CD4-positive, CD25-positive, alpha-beta regulatory T cell (primary cell): ENCODE data around the gene MYO18A. TPM values are rescaled to one million over a fixed set of nuclear protein-coding genes. Genes with fewer than 3 reads are reported as not detected.

Experiments
- ATAC-seq, 2 donors: fragments of 150-1000 bp; cut with Tn5 transposase; one replicate each; pipeline ENCODE4 v1.10.0; 2021; ENCODE audit warnings: low read depth in 2 of 2, moderate number of reproducible peaks in 2 of 2, moderate library complexity in 1 of 2
- DNase-seq, 3 donors: peaks; one replicate each; pipeline versions ENCODE4 v3.0.0 to v3.0.0-alpha.2; 2012 to 2022; ENCODE audit warnings: mixed read lengths in 1 of 3
- H3K27ac ChIP-seq: one replicate; pipeline ENCODE4 v1.7.0; 2013; ENCODE audit warnings: mild to moderate bottlenecking, low read length; ENCODE audit not compliant: insufficient read depth, poor library complexity, severe bottlenecking
- H3K27me3 ChIP-seq: one replicate; pipeline ENCODE4 v1.7.0; 2013; ENCODE audit warnings: low read length; ENCODE audit not compliant: control insufficient read depth, insufficient read depth
- H3K36me3 ChIP-seq: one replicate; pipeline ENCODE4 v1.7.0; 2013; ENCODE audit warnings: mild to moderate bottlenecking, low read length, moderate library complexity; ENCODE audit not compliant: control insufficient read depth, insufficient read depth
- H3K4me1 ChIP-seq: 2 replicates; pipeline ENCODE4 v1.7.0; 2013; ENCODE audit warnings: mild to moderate bottlenecking, low read length; ENCODE audit not compliant: insufficient read depth, control insufficient read depth, poor library complexity, severe bottlenecking
- H3K4me3 ChIP-seq: one replicate; pipeline ENCODE4 v1.7.0; 2013; ENCODE audit warnings: low read depth, mild to moderate bottlenecking, low read length, moderate library complexity
- H3K9me3 ChIP-seq, 2 experiments: 1 replicate in 1 of 2; 2 replicates in 1 of 2; pipeline ENCODE4 v1.7.0; 2013; ENCODE audit warnings: low read length in 2 of 2, mild to moderate bottlenecking in 1 of 2, moderate library complexity in 1 of 2; ENCODE audit not compliant: control insufficient read depth in 2 of 2
- H3K27ac Mint-ChIP-seq, 3 donors: one replicate each; pipeline ENCODE4 v1.8.0; 2020 to 2022; ENCODE audit warnings: mild to moderate bottlenecking in 3 of 3, mixed read lengths in 3 of 3, moderate library complexity in 2 of 3
- H3K27me3 Mint-ChIP-seq: one replicate; pipeline ENCODE4 v1.8.0; 2022; ENCODE audit warnings: mild to moderate bottlenecking, mixed read lengths
- H3K36me3 Mint-ChIP-seq: one replicate; pipeline ENCODE4 v1.8.0; 2020; ENCODE audit warnings: mixed read lengths
- H3K4me1 Mint-ChIP-seq, 4 donors: one replicate each; pipeline ENCODE4 v1.8.0; 2020 to 2022; ENCODE audit warnings: mixed read lengths in 4 of 4, mild to moderate bottlenecking in 1 of 4
- H3K4me3 Mint-ChIP-seq, 4 donors: one replicate each; pipeline ENCODE4 v1.8.0; 2020 to 2022; ENCODE audit warnings: mild to moderate bottlenecking in 4 of 4, mixed read lengths in 4 of 4, moderate library complexity in 3 of 4
- H3K9me3 Mint-ChIP-seq, 7 donors: one replicate each; pipeline ENCODE4 v1.8.0; 2020 to 2022; ENCODE audit warnings: mixed read lengths in 7 of 7, mild to moderate bottlenecking in 3 of 7, moderate library complexity in 2 of 7
- polyA plus RNA-seq, 4 donors: library from polyadenylated mRNA; unstranded; fragments of 300-500 nt; fragmentation: Illumina TruSeq; gene quantifications; one replicate each; pipeline ENCODE4 v1.2.3, GENCODE V29; 2021
- total RNA-seq: library from RNA; stranded (reverse); gene quantifications from one replicate; pipeline ENCODE4 v1.2.3, GENCODE V29; 2022

Gene MYO18A
- total and polyA plus RNA-seq, 5 donors from 2014 or later, result 16.8 to 193 (median 21.0) TPM

GRCh38 chr17:29116804-29117753 lies 63.1 kb downstream of the MYO18A start:
- H3K36me3 Mint-ChIP-seq, result peaks cover 30% of the 10 kb centered on the region
- H3K4me3 Mint-ChIP-seq, result no peak overlapping the region
- H3K27ac Mint-ChIP-seq, result no peak overlapping the region
- H3K4me1 Mint-ChIP-seq, result peaks cover 0 to 5% (median 5%) of the 10 kb centered on the region in 4 donors
- Histone ChIP-seq H3K27me3 (no peaks in the 10 kb centered on the region), H3K9me3 (no peaks in the 10 kb centered on the region), H3K27ac (no peak overlapping the region), H3K4me3 (no peak overlapping the region), H3K36me3 (peaks cover 82% of the 10 kb centered on the region), H3K4me1 (no peaks in the 10 kb centered on the region)
- ATAC-seq (peak; percentile 50 to 66), DNase-seq (peak; percentile 64 to 70 (median 69))
- H3K9me3 Mint-ChIP-seq, result no peaks in the 10 kb centered on the region
- H3K27me3 Mint-ChIP-seq, result no peaks in the 10 kb centered on the region

- peak in 2 of 3 donors; percentile 13 to 54 for DNase-seq
- no peak overlapping the region for H3K4me3 Mint-ChIP-seq
- no peak for ATAC-seq
- H3K36me3 Mint-ChIP-seq, result peaks cover 31% of the 10 kb centered on the region
- Histone ChIP-seq H3K27me3 (no peaks in the 10 kb centered on the region), H3K4me3 (no peak overlapping the region), H3K27ac (no peak overlapping the region), H3K9me3 (no peaks in the 10 kb centered on the region), H3K36me3 (peaks cover 81% of the 10 kb centered on the region), H3K4me1 (no peaks in the 10 kb centered on the region)
- H3K9me3 Mint-ChIP-seq, result no peaks in the 10 kb centered on the region
- no peaks in the 10 kb centered on the region for H3K27me3 Mint-ChIP-seq
- H3K27ac Mint-ChIP-seq, result no peak overlapping the region
- peaks cover 0 to 5% (median 5%) of the 10 kb centered on the region in 4 donors for H3K4me1 Mint-ChIP-seq
Observed at GRCh38 chr17:29115961-29116803, 64.0 kb downstream of the MYO18A start.

- H3K4me1 ChIP-seq, result no peaks in the 10 kb centered on the region
- no peak overlapping the region for H3K27ac Mint-ChIP-seq
- H3K9me3 Mint-ChIP-seq, result no peaks in the 10 kb centered on the region
- H3K4me3 Mint-ChIP-seq, result no peak overlapping the region
- ATAC-seq (no peak), DNase-seq (no peak)
- H3K27ac ChIP-seq, result no peak overlapping the region
- peaks cover 0 to 5% (median 5%) of the 10 kb centered on the region in 4 donors for H3K4me1 Mint-ChIP-seq
- H3K9me3 ChIP-seq, result no peaks in the 10 kb centered on the region
- no peaks in the 10 kb centered on the region for H3K27me3 Mint-ChIP-seq
- no peak overlapping the region for H3K4me3 ChIP-seq
- peaks cover 81% of the 10 kb centered on the region for H3K36me3 ChIP-seq
- peaks cover 37% of the 10 kb centered on the region for H3K36me3 Mint-ChIP-seq
- H3K27me3 ChIP-seq, result no peaks in the 10 kb centered on the region
Observed at GRCh38 chr17:29115435-29115834, 64.8 kb downstream of the MYO18A start.

GRCh38 chr17:29114141-29114540 lies 66.1 kb downstream of the MYO18A start:
- H3K36me3 Mint-ChIP-seq, result peaks cover 38% of the 10 kb centered on the region
- H3K4me1 ChIP-seq, result no peaks in the 10 kb centered on the region
- H3K9me3 Mint-ChIP-seq, result no peaks in the 10 kb centered on the region
- H3K27ac Mint-ChIP-seq, result peak overlapping the region in 2 of 3 donors; percentile 27 to 80
- DNase-seq, result no peak
- no peak overlapping the region for H3K4me3 ChIP-seq
- H3K36me3 ChIP-seq, result peaks cover 84% of the 10 kb centered on the region
- H3K27ac ChIP-seq, result no peak overlapping the region
- H3K9me3 ChIP-seq, result no peaks in the 10 kb centered on the region
- peaks cover 0 to 7% (median 5%) of the 10 kb centered on the region in 4 donors for H3K4me1 Mint-ChIP-seq
- no peaks in the 10 kb centered on the region for H3K27me3 Mint-ChIP-seq
- H3K4me3 Mint-ChIP-seq, result no peak overlapping the region
- no peaks in the 10 kb centered on the region for H3K27me3 ChIP-seq
- ATAC-seq, result no peak

GRCh38 chr17:29113334-29113733 lies 66.9 kb downstream of the MYO18A start:
- Histone ChIP-seq H3K9me3 (no peaks in the 10 kb centered on the region), H3K27me3 (no peaks in the 10 kb centered on the region), H3K4me1 (no peaks in the 10 kb centered on the region), H3K4me3 (no peak overlapping the region), H3K36me3 (peaks cover 83% of the 10 kb centered on the region), H3K27ac (no peak overlapping the region)
- Mint-ChIP-seq H3K27me3 (no peaks in the 10 kb centered on the region), H3K4me1 (peaks cover 0 to 5% (median 4%) of the 10 kb centered on the region in 4 donors), H3K36me3 (peaks cover 37% of the 10 kb centered on the region), H3K4me3 (no peak overlapping the region), H3K27ac (no peak overlapping the region), H3K9me3 (no peaks in the 10 kb centered on the region)
- DNase-seq, result no peak
- no peak for ATAC-seq

GRCh38 chr17:29112771-29113295 lies 67.4 kb downstream of the MYO18A start:
- ATAC-seq, result no peak
- DNase-seq, result no peak
- no peaks in the 10 kb centered on the region for H3K27me3 Mint-ChIP-seq
- H3K36me3 Mint-ChIP-seq, result peaks cover 40% of the 10 kb centered on the region
- Histone ChIP-seq H3K27me3 (no peaks in the 10 kb centered on the region), H3K27ac (no peak overlapping the region), H3K4me3 (no peak overlapping the region), H3K4me1 (no peaks in the 10 kb centered on the region), H3K9me3 (no peaks in the 10 kb centered on the region), H3K36me3 (peaks cover 83% of the 10 kb centered on the region)
- H3K9me3 Mint-ChIP-seq, result no peaks in the 10 kb centered on the region
- H3K4me3 Mint-ChIP-seq, result peak overlapping the region in 1 of 4 donors; percentile 21
- H3K4me1 Mint-ChIP-seq, result peaks cover 0 to 5% (median 5%) of the 10 kb centered on the region in 4 donors
- no peak overlapping the region for H3K27ac Mint-ChIP-seq

- no peak overlapping the region for H3K4me3 Mint-ChIP-seq
- H3K27ac ChIP-seq, result no peak overlapping the region
- H3K4me3 ChIP-seq, result no peak overlapping the region
- DNase-seq, result peak; percentile 38 to 58 (median 57)
- H3K36me3 Mint-ChIP-seq, result peaks cover 40% of the 10 kb centered on the region
- H3K4me1 ChIP-seq, result no peaks in the 10 kb centered on the region
- H3K27me3 ChIP-seq, result no peaks in the 10 kb centered on the region
- no peaks in the 10 kb centered on the region for H3K27me3 Mint-ChIP-seq
- H3K4me1 Mint-ChIP-seq, result peaks cover 0 to 5% (median 2%) of the 10 kb centered on the region in 4 donors
- peak; percentile 57 to 61 for ATAC-seq
- H3K36me3 ChIP-seq, result peaks cover 85% of the 10 kb centered on the region
- H3K27ac Mint-ChIP-seq, result peak overlapping the region in 1 of 3 donors; percentile 88
- no peaks in the 10 kb centered on the region for H3K9me3 ChIP-seq
- H3K9me3 Mint-ChIP-seq, result no peaks in the 10 kb centered on the region
Observed at GRCh38 chr17:29111816-29112499, 68.2 kb downstream of the MYO18A start.
